Ammon's horn (tissue), 1 donor: ENCODE results near the gene TMEM106A.
"Not testable (repeated sequence)": the region's sequence is repeated elsewhere in the genome, so short reads cannot be mapped to it uniquely, and the experiment has no call there.

Experiments used
- DNase-seq: peaks from one replicate; pipeline ENCODE4 v3.0.0-alpha.2; 2016; ENCODE audit warnings: low spot score

Gene TMEM106A

GRCh38 chr17:43215341-43215740, 3.7 kb downstream of the TMEM106A start:
- no peak for DNase-seq

- DNase-seq, result no peak
These were observed 4.7 kb downstream of the TMEM106A start for GRCh38 chr17:43216369-43216761.

- DNase-seq, result no peak
These were observed 5.3 kb downstream of the TMEM106A start for GRCh38 chr17:43216762-43217613.

- DNase-seq, result no peak
These were observed 6.0 kb downstream of the TMEM106A start for GRCh38 chr17:43217614-43218087.

GRCh38 chr17:43219001-43219400, 7.3 kb downstream of the TMEM106A start:
- DNase-seq, result no peak

- DNase-seq, result no peak
These were observed 8.2 kb downstream of the TMEM106A start for GRCh38 chr17:43219746-43220380.

- DNase-seq, result no peak
These were observed 8.9 kb downstream of the TMEM106A start for GRCh38 chr17:43220511-43221125.

GRCh38 chr17:43224146-43224705, 12.6 kb downstream of the TMEM106A start:
- no peak for DNase-seq

GRCh38 chr17:43226393-43226792, 14.7 kb downstream of the TMEM106A start:
- no peak for DNase-seq

GRCh38 chr17:43228020-43228782, 16.5 kb downstream of the TMEM106A start, which contains the start of gene CCDC200:
TSS of gene CCDC200 (minus strand) at chr17:43228623. CDS start at chr17:43228554, 69 bp downstream.
- DNase-seq, result not testable (repeated sequence)

- not testable (repeated sequence) for DNase-seq
These were observed 19.7 kb downstream of the TMEM106A start for GRCh38 chr17:43231205-43232020.

GRCh38 chr17:43232021-43232699, 20.5 kb downstream of the TMEM106A start:
- DNase-seq, result not testable (repeated sequence)

GRCh38 chr17:43233263-43233662, 21.6 kb downstream of the TMEM106A start:
- DNase-seq, result not testable (repeated sequence)

GRCh38 chr17:43233877-43234276, 22.2 kb downstream of the TMEM106A start, which contains the start of gene RNU2-1:
TSS of gene RNU2-1 (minus strand) at chr17:43233977.
- not testable (repeated sequence) for DNase-seq

- not testable (repeated sequence) for DNase-seq
These were observed 27.9 kb downstream of the TMEM106A start for GRCh38 chr17:43239597-43239996.

GRCh38 chr17:43240596-43241352, 29.1 kb downstream of the TMEM106A start:
- DNase-seq, result not testable (repeated sequence)

- DNase-seq, result not testable (repeated sequence)
These were observed 34.8 kb downstream of the TMEM106A start for GRCh38 chr17:43246456-43246855.
